GM12878 (cell line): Measurements from ENCODE around the gene MAEL. TPM values are rescaled to one million over a fixed set of nuclear protein-coding genes. Genes with fewer than 3 reads are reported as not detected.

ENCODE experiments used
- ATAC-seq: fragments of 200-7000 bp; cut with Tn5 transposase; 3 replicates; pipeline ENCODE4 v1.9.1; 2020; ENCODE audit warnings: mild to moderate bottlenecking, moderate library complexity
- BruUV-seq: library from RNA; stranded (reverse); fragments of 400-500 nt; replicated peaks from 2 replicates; lab custom pipeline; 2021; lab: Mats Ljungman, UMichigan
- CTCF ChIA-PET: fragments of 300-600 bp; sonication (Branson Sonifier 250); formaldehyde crosslinking; extraction: SDS; loops from one replicate; lab custom pipeline; 2021; ENCODE audit warnings: inconsistent platforms; lab: Yijun Ruan, JAX
- POLR2A ChIA-PET: fragments of 350-600 bp; formaldehyde crosslinking; extraction: SDS; loops from one replicate; lab custom pipeline; 2021; ENCODE audit warnings: inconsistent platforms; lab: Charles Lee
- RAD21 ChIA-PET: fragments of 300-600 bp; sonication (Branson Sonifier 250); formaldehyde crosslinking; loops from one replicate; lab custom pipeline; 2023; ENCODE audit warnings: antibody characterized with exemption; ENCODE audit not compliant: unreplicated experiment; lab: Charles Lee
- SMC1A ChIA-PET: fragments of 300-600 bp; sonication (Branson Sonifier 250); formaldehyde crosslinking; loops from one replicate; lab custom pipeline; 2023; ENCODE audit not compliant: unreplicated experiment, uncharacterized antibody; lab: Charles Lee
- DNase-seq: peaks from one replicate; pipeline ENCODE4 v3.0.0-alpha.2; 2011; ENCODE audit warnings: low read depth, low spot score
- FAIRE-seq: peaks from 3 replicates; lab custom pipeline; 2011; peaks lifted over from hg19 to GRCh38; lab: Jason Lieb, UNC
- H2AFZ ChIP-seq: 2 replicates; pipeline ENCODE4 v1.6.0; 2011; ENCODE audit warnings: low read depth, low read length, control low read depth; ENCODE audit not compliant: control insufficient read depth
- H3K27ac ChIP-seq: 2 replicates; pipeline ENCODE4 v1.5.1; 2011; ENCODE audit warnings: control low read depth; ENCODE audit not compliant: control insufficient read depth, insufficient read depth
- H3K27me3 ChIP-seq, 2 experiments: replicated peaks in 1 of 2; 2 replicates each; pipeline versions ENCODE4 v1.6.0 to v1.6.1; 2011; ENCODE audit warnings: low read length in 1 of 2; ENCODE audit not compliant: control insufficient read depth in 2 of 2, insufficient read depth in 2 of 2
- H3K36me3 ChIP-seq, 2 experiments: 2 replicates each; pipeline ENCODE4 v1.5.1; 2011; ENCODE audit warnings: low read length in 1 of 2; ENCODE audit not compliant: control insufficient read depth in 2 of 2, insufficient read depth in 2 of 2
- H3K4me1 ChIP-seq: 2 replicates; pipeline ENCODE4 v1.6.1; 2011; ENCODE audit warnings: mild to moderate bottlenecking, low read length, moderate library complexity, mixed read lengths; ENCODE audit not compliant: control insufficient read depth, insufficient read depth
- H3K4me2 ChIP-seq: 2 replicates; pipeline ENCODE4 v1.6.0; 2011; ENCODE audit warnings: control low read depth; ENCODE audit not compliant: control insufficient read depth, insufficient read depth
- H3K4me3 ChIP-seq: fragments of 200-600 bp; sonication (generic); 2 replicates; pipeline ENCODE4 v1.5.1; 2016
- H3K79me2 ChIP-seq: 2 replicates; pipeline ENCODE4 v1.6.0; 2011; ENCODE audit warnings: low read length; ENCODE audit not compliant: control insufficient read depth, insufficient read depth
- H3K9ac ChIP-seq: 2 replicates; pipeline ENCODE4 v1.8.0; 2011; ENCODE audit warnings: low read length, control low read depth, mixed read lengths; ENCODE audit not compliant: control insufficient read depth, insufficient read depth
- H3K9me3 ChIP-seq: replicated peaks from 3 replicates; pipeline ENCODE4 v1.5.1; 2011; ENCODE audit warnings: mild to moderate bottlenecking, low read length; ENCODE audit not compliant: control insufficient read depth, insufficient read depth
- H4K20me1 ChIP-seq: 2 replicates; pipeline ENCODE4 v1.6.0; 2011; ENCODE audit not compliant: control insufficient read depth, insufficient read depth
- ASH2L ChIP-seq: fragments of 300-600, 200-600 bp; sonication (generic); IDR thresholded peaks from 2 replicates; pipeline ENCODE4 v1.6.1; 2017; ENCODE audit warnings: low read depth, mild to moderate bottlenecking, borderline replicate concordance
- CBX5 ChIP-seq: sonication (generic); IDR thresholded peaks from 2 replicates; pipeline ENCODE4 v1.6.1; 2016; ENCODE audit warnings: low read depth, moderate library complexity, mild to moderate bottlenecking, inconsistent platforms
- E2F8 ChIP-seq: fragments of 450-650 bp; IDR thresholded peaks from 2 replicates; pipeline ENCODE4 v1.6.1; 2018; ENCODE audit warnings: mild to moderate bottlenecking, low read depth, moderate library complexity; ENCODE audit not compliant: partially characterized antibody
- MEF2B ChIP-seq: fragments of 450-650 bp; IDR thresholded peaks from 2 replicates; pipeline ENCODE4 v1.6.1; 2018; ENCODE audit warnings: mild to moderate bottlenecking, moderate library complexity; ENCODE audit not compliant: partially characterized antibody, poor library complexity, severe bottlenecking
- NR2C2 ChIP-seq: IDR thresholded peaks from 2 replicates; pipeline ENCODE4 v1.6.1; 2011; ENCODE audit warnings: borderline replicate concordance, low read depth; ENCODE audit not compliant: control insufficient read depth, insufficient read length
- PKNOX1 ChIP-seq: fragments of 450-650 bp; IDR thresholded peaks from 2 replicates; pipeline ENCODE4 v1.6.1; 2016; ENCODE audit warnings: mild to moderate bottlenecking
- SMC3 ChIP-seq: IDR thresholded peaks from 2 replicates; pipeline ENCODE4 v1.6.1; 2011; ENCODE audit warnings: low read length, improper control_type of control experiment, borderline replicate concordance
- SREBF1 ChIP-seq: IDR thresholded peaks from 2 replicates; pipeline ENCODE4 v1.6.1; 2012; ENCODE audit warnings: mild to moderate bottlenecking, low read length
- SREBF2 ChIP-seq: IDR thresholded peaks from 2 replicates; pipeline ENCODE4 v1.6.1; 2012; ENCODE audit warnings: mild to moderate bottlenecking, low read length
- ZNF384 ChIP-seq: IDR thresholded peaks from 2 replicates; pipeline ENCODE4 v1.6.1; 2012; ENCODE audit warnings: low read depth, mild to moderate bottlenecking, low read length, improper control_type of control experiment, borderline replicate concordance
- WGBS: methylation state at CpG from one replicate; pipeline ENCODE4 v1.1.6; 2016; ENCODE audit warnings: low lambda C conversion rate; ENCODE audit not compliant: insufficient replicate concordance, insufficient coverage; ENCODE audit errors: missing lambda C conversion rate; 5-methylcytosine and 5-hydroxymethylcytosine counted together
- in situ Hi-C: fragments of 300-500 bp; cut with MboI; formaldehyde crosslinking; loops from 9 replicates; pipeline ENCODE4 v1.14.3; 2018; ENCODE audit warnings: mixed read lengths
- intact Hi-C: fragments of 100-400 bp; cut with micrococcal nuclease; formaldehyde crosslinking; loops from one replicate; pipeline ENCODE4 v1.14.2; 2022; ENCODE audit not compliant: unreplicated experiment
- polyA plus RNA-seq, 11 experiments: library from polyadenylated mRNA; depleted of rRNA in 4 of 11; unstranded in 6 of 11; stranded (reverse) in 5 of 11; fragments of >200 nt; fragmentation: Nextera tagmentation in 4 of 11; fragmentation: Illumina TruSeq in 1 of 11; extraction: Ambion mirVana in 4 of 11; extraction: Trizol in 1 of 11; gene quantifications; 1 replicate in 1 of 11; 2 replicates in 10 of 11; pipeline versions ENCODE4 v1.2.1 to v1.2.3, GENCODE V29; 2011 to 2016; ENCODE audit warnings: inconsistent platforms in 2 of 11, missing spikeins in 2 of 11, low read depth in 1 of 11
- total RNA-seq, 4 experiments: library from RNA; depleted of rRNA in 3 of 4; stranded (reverse); fragments of >200 nt in 3 of 4; fragmentation: Illumina TruSeq in 1 of 4; extraction: Trizol in 1 of 4; gene quantifications; 2 replicates each; pipeline versions ENCODE4 v1.2.1 to v1.2.3, GENCODE V29; 2013 to 2021

The MAEL gene
- total and polyA plus RNA-seq, 10 of the 15 experiments (the other 5 are each of a cell fraction or from before 2014, with no cell fraction given), result 0.10 to 0.43 (median 0.24) TPM; not detected in 2

- H3K79me2 ChIP-seq, result 0 out of 2 replicates have a peak, but pooled peaks cover 3% of the 10 kb centered on the region
- H3K9ac ChIP-seq, result no peak overlapping the region
- no peak overlapping the region for H3K4me3 ChIP-seq
- in situ Hi-C loops, result no loop called here
- ChIA-PET CTCF (no interaction called here), RAD21 (no interaction called here), POLR2A (no interaction called here)
- no TSS peak for BruUV-seq
- TF ChIP-seq NR2C2, result no peak
- TF ChIP-seq PKNOX1, result no peak
- no peak for TF ChIP-seq ZNF384
- TF ChIP-seq SREBF1, result no peak
- TF ChIP-seq CBX5, result no peak
- no peak for TF ChIP-seq SMC3
- no peak for TF ChIP-seq SREBF2
- TF ChIP-seq E2F8, result no peak
- no peak for TF ChIP-seq MEF2B
- no peak for TF ChIP-seq ASH2L
- TF ChIP-seq, all 136 proteins: peak for 0
- Histone ChIP-seq H3K9me3 (no peaks in the 10 kb centered on the region), H3K36me3 (no peaks in the 10 kb centered on the region), H3K4me1 (peaks cover 26% of the 10 kb centered on the region), H3K27me3 (peaks cover 0 to 7% of the 10 kb centered on the region in 2 experiments), H2AFZ (no peak overlapping the region), H3K27ac (no peak overlapping the region), H3K4me2 (peak overlapping the region; percentile 13; the same call in 1 of the 2 replicates), H4K20me1 (no peaks in the 10 kb centered on the region)
- SMC1A ChIA-PET, result no interaction called here
- FAIRE-seq (no peak), DNase-seq (no peak), ATAC-seq (no peak)
- intact Hi-C loops, result no loop called here
- 71% methylated on average over 2 of the region's 2 CpGs for WGBS
Observed at GRCh38 chr1:166972826-166973225, 16.3 kb upstream of the MAEL start.
